ENCODE data around the gene LRRC26. TPM values are rescaled to one million over a fixed set of nuclear protein-coding genes. Genes with fewer than 3 reads are reported as not detected.

The LRRC26 gene
- total and polyA plus RNA-seq, 8 donors: 1.00 to 440 (median 5.7) TPM; not detected in 2

GRCh38 chr9:137162505-137163364, 7.1 kb downstream of the LRRC26 start:
- TF ChIP-seq CTCF (IDR thresholded peaks at IDR 0.05): peak in 3 of 7 experiments; percentile 6 to 40 (median 9)
- no peak for TF ChIP-seq EP300 (IDR thresholded peaks at IDR 0.05)
- Histone ChIP-seq H3K4me1 (peaks cover 26 to 44% (median 38%) of the 10 kb centered on the region in 4 donors), H3K9me3 (no peaks in the 10 kb centered on the region), H3K4me3 (peak overlapping the region; percentile 28 to 47 (median 28)), H3K27me3 (peaks cover 43 to 100% (median 100%) of the 10 kb centered on the region in 3 donors), H3K36me3 (no peaks in the 10 kb centered on the region), H3K27ac (no peak overlapping the region)
- 6 to 11% (median 7%) methylated on average over 32 to 74 of the region's 74 CpGs for WGBS, 5 donors
- intact Hi-C loops (cut with DNase I; ENCODE audit: low total_unique reads): no loop called here
- peak; percentile 71 to 73 for DNase-seq

- intact Hi-C loops (cut with DNase I; ENCODE audit: low total_unique reads): no loop called here
- Histone ChIP-seq H3K27ac (no peak overlapping the region), H3K9me3 (no peaks in the 10 kb centered on the region), H3K4me1 (peaks cover 19 to 41% (median 32%) of the 10 kb centered on the region in 4 donors), H3K27me3 (peaks cover 34 to 100% (median 100%) of the 10 kb centered on the region in 3 donors), H3K36me3 (no peaks in the 10 kb centered on the region), H3K4me3 (peak overlapping the region in 1 of 4 donors; percentile 47)
- DNase-seq: no peak
- WGBS, 5 donors: 5 to 7% (median 5%) methylated on average over 45 to 68 of the region's 71 CpGs
- TF ChIP-seq POLR2A (IDR thresholded peaks at IDR 0.05) (no peak), POLR2AphosphoS5 (IDR thresholded peaks at IDR 0.05) (no peak), CTCF (IDR thresholded peaks at IDR 0.05) (no peak), EP300 (IDR thresholded peaks at IDR 0.05) (no peak)
Observed at GRCh38 chr9:137161558-137162486, 8.0 kb downstream of the LRRC26 start.

- Histone ChIP-seq H3K9me3 (no peaks in the 10 kb centered on the region), H3K27me3 (peaks cover 39 to 100% (median 100%) of the 10 kb centered on the region in 3 donors), H3K36me3 (no peaks in the 10 kb centered on the region), H3K27ac (no peak overlapping the region), H3K4me3 (no peak overlapping the region), H3K4me1 (peaks cover 24 to 46% (median 37%) of the 10 kb centered on the region in 4 donors)
- intact Hi-C loops (cut with DNase I; ENCODE audit: low total_unique reads): no loop called here
- 27 to 49% (median 31%) methylated on average over 17 to 56 of the region's 56 CpGs for WGBS, 5 donors
- no peak for DNase-seq
- TF ChIP-seq EP300 (IDR thresholded peaks at IDR 0.05) (no peak), CTCF (IDR thresholded peaks at IDR 0.05) (no peak), POLR2AphosphoS5 (IDR thresholded peaks at IDR 0.05) (no peak)
Observed at GRCh38 chr9:137160716-137161557, 8.9 kb downstream of the LRRC26 start.

All from stomach (tissue), 9 donors.